Mucosa of rectum (tissue), 2 donors: ENCODE measurements around the gene CPT1B.

ENCODE experiments used
- H3K27ac ChIP-seq, 2 donors: one replicate each; pipeline ENCODE4 v1.7.0; 2013; ENCODE audit warnings: inconsistent platforms in 2 of 2, low read depth in 2 of 2, low read length in 2 of 2
- H3K27me3 ChIP-seq, 2 donors: one replicate each; pipeline ENCODE4 v1.7.0; 2013; ENCODE audit warnings: low read length in 2 of 2; ENCODE audit not compliant: control insufficient read depth in 2 of 2, insufficient read depth in 2 of 2
- H3K36me3 ChIP-seq, 2 donors: one replicate each; pipeline ENCODE4 v1.7.0; 2013; ENCODE audit warnings: low read length in 2 of 2; ENCODE audit not compliant: control insufficient read depth in 2 of 2, insufficient read depth in 2 of 2
- H3K4me1 ChIP-seq, 2 donors: one replicate each; pipeline ENCODE4 v1.7.0; 2013; ENCODE audit warnings: low read length in 2 of 2, mild to moderate bottlenecking in 1 of 2; ENCODE audit not compliant: control insufficient read depth in 2 of 2, insufficient read depth in 2 of 2
- H3K4me3 ChIP-seq, 2 donors: one replicate each; pipeline ENCODE4 v1.7.0; 2013; ENCODE audit warnings: low read length in 2 of 2
- H3K9ac ChIP-seq, 2 donors: one replicate each; pipeline ENCODE4 v1.7.0; 2013; ENCODE audit warnings: low read length in 2 of 2, low read depth in 1 of 2, mild to moderate bottlenecking in 1 of 2
- H3K9me3 ChIP-seq, 2 donors: one replicate each; pipeline ENCODE4 v1.7.0; 2013; ENCODE audit warnings: low read length in 2 of 2; ENCODE audit not compliant: control insufficient read depth in 2 of 2
- donor health status: healthy.
- donor health status: Normal muscosa, but diverticular disease.

Gene CPT1B

DNA sequence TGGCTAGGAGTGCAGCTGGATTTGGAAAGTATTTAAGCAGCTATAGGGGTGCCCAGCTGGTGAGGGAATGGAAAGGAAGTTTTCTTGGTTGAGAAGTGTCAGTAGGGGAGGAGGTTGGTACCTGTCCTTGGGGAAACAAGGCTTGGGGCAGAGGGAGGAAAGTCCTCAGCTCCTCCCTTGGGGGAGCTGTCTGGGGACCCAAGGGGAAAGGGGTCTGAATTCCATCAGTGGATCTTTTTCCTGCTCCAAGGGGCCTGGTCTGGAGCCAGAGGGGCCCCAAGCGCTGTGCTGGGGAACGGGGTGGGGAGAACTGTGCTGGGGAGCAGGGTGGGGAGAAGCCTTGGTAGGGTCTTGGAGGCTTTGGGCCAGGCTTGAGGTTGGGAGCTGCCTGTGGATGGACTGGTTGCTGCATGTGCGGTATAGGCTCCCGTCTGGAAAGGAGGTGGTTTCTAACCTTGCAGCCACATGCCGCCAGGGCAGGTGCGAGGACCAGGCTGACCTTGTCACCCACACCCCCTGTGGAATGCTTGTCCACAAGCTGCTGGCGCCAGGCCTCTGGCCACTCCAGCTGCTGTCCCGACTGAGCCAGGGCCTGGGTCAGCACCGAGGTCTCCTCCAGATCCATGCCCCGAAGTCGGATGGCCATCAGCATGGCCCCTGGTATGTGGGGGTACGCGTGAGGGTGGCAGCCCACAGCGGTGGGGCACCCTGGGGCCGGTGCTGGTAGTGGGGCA is 49.4 kb downstream of the CPT1B start:
- peak overlapping the region; percentile 14 to 83 for H3K9ac ChIP-seq
- peaks cover 36 to 40% of the 10 kb centered on the region in 2 donors for H3K4me1 ChIP-seq
- peak overlapping the region; percentile 68 to 85 for H3K4me3 ChIP-seq
- no peaks in the 10 kb centered on the region for H3K9me3 ChIP-seq
- H3K27ac ChIP-seq, result peak overlapping the region; percentile 93 to 99
- peaks cover 0 to under 1% of the 10 kb centered on the region in 2 donors for H3K36me3 ChIP-seq
- no peaks in the 10 kb centered on the region for H3K27me3 ChIP-seq

DNA sequence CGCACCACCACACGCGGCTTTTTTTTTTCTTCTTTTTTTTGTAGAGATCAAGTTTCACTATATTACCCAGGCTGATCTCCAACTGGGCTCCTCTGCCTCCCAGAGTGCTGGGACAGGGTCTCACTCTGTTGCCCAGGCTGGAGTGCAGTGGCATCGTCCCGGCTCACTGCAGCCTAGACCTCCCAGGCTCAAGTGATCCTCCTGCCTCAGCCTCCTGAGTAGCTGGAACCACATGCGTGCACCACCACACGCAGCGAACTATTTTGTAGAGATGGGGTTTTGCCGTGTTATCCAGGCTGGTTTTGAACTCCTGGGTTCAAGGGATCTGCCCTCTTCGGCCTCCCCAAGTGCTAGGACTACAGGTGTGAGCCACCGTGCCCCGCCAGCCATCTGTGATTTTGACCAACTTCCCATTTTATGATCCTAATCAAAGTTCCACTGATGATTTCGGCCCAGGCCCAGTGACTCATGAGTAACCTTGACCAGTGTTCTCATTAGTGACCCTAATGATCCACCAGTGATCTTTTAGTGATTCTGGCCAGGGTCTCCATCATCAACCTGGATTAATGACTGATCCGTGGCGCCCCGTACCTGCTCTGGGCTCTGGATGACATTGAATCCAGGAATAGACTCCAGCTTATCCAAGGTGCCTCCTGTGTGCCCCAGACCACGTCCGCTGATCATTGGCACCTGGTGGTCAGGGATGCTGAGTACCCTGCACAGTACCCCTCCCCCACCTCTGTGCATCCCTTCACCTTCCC is 50.1 kb downstream of the CPT1B start:
- no peaks in the 10 kb centered on the region for H3K27me3 ChIP-seq
- peak overlapping the region in 1 of 2 donors; percentile 99 for H3K27ac ChIP-seq
- H3K4me3 ChIP-seq, result no peak overlapping the region
- peaks cover 43 to 48% of the 10 kb centered on the region in 2 donors for H3K4me1 ChIP-seq
- no peaks in the 10 kb centered on the region for H3K9me3 ChIP-seq
- no peak overlapping the region for H3K9ac ChIP-seq
- peaks cover 7% of the 10 kb centered on the region in 2 donors for H3K36me3 ChIP-seq

DNA sequence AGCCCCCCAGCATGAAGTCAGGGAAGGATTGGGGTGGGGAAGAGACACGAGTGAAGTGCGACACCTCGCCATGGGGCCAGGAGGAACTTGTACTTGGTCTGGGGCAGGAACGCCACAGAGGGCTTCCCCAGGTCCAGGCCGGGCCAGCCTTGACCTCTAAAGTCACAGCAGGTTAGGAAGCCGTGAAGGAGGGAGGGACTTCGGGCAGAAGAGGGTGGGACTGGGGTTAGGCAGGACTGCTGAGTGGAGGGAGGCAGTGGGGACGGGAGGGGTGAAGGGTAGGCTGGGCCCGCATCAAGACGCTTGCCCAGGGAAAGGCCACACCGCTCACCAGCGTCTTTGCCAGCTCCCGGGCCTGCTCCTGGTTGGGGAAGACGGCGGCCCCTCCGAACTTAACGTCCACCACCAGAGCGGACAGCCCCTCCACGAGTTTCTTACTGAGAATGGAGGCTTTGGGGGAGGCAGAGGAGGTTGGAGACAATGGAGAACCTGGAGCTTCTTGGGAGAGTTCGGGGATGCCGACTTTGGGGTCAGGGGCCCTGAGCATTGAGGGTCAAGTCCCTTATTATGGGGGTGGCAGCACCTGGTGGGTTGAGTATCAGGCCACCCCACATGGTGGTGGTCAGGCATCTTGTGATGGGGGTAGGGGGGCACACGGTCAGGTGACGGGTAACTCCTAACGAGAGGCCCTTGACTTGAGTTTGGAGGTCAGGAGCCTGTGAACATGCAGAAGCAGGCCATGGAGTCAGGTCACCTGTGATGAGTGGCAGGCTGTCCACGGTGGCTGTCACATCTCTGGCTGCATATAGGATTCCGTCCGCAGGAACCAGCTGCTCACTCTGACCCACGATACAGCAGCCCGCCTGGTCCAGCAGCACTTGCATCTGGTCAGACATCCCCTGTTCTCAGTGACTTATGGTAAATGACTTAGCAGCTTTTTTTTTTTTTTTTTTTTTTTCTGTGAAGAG is 51.1 kb downstream of the CPT1B start:
- peak overlapping the region; percentile 78 to 81 for H3K4me3 ChIP-seq
- H3K36me3 ChIP-seq, result peaks cover 16 to 17% of the 10 kb centered on the region in 2 donors
- H3K27ac ChIP-seq, result peak overlapping the region; percentile 92 to 97
- H3K9me3 ChIP-seq, result no peaks in the 10 kb centered on the region
- peaks cover 43 to 49% of the 10 kb centered on the region in 2 donors for H3K4me1 ChIP-seq
- H3K27me3 ChIP-seq, result no peaks in the 10 kb centered on the region
- peak overlapping the region; percentile 65 to 80 for H3K9ac ChIP-seq

DNA sequence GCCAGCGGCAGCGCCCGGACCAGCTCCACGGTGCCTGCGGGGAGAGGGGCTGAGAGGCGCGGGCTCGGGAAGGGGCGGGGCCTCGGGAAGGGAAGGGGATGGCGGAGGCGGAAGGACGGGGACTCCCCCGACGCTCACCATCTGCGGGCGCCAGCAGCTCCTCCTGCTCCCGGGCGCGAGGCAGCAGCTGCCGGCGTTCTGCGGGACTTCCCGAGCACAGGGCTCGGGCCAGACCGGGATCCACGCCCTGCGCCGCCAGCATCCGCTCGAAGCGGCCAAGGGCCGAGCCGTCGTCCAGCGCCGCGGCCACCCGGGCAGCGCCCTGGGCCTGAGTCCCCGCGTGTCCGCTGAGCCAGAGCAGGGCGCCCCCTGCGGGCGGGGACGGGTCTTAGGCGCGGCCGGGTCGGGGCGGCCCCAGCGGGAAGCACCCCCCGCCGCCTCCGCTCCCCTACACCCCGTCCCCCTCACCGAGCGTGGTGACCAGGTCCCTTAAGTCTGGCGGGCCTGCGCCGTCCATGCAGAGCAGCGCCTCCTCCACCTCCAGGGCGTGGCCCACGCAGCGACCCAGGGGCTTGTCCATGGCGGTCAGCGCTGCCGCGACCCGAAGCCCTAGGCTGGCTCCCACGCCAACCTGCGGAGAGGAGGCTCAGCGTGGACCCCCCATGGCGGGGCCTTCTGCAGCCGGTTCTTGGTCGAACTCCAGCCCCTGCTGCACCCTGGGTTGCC is 52.0 kb downstream of the CPT1B start:
- peaks cover 41 to 44% of the 10 kb centered on the region in 2 donors for H3K4me1 ChIP-seq
- H3K9me3 ChIP-seq, result no peaks in the 10 kb centered on the region
- H3K27me3 ChIP-seq, result no peaks in the 10 kb centered on the region
- peak overlapping the region; percentile 78 to 81 for H3K4me3 ChIP-seq
- peak overlapping the region; percentile 92 to 97 for H3K27ac ChIP-seq
- H3K9ac ChIP-seq, result peak overlapping the region; percentile 65 to 80
- peaks cover 25% of the 10 kb centered on the region in 2 donors for H3K36me3 ChIP-seq

DNA sequence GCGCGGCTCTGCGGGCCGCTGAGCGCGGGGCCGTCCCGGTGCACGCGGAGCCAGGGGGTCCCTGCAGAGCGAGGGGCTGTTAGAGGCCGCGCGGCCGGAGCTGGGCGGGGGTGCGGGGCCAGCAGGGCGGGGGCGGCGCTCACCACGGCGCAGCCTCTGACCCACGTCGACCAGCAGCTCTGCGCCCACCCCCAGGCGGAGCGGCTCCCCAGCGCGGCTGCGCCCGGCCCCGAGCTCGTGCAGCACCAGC is 52.4 kb downstream of the CPT1B start:
- peak overlapping the region; percentile 75 to 80 for H3K9ac ChIP-seq
- H3K4me3 ChIP-seq, result peak overlapping the region; percentile 78 to 81
- no peaks in the 10 kb centered on the region for H3K27me3 ChIP-seq
- H3K9me3 ChIP-seq, result no peaks in the 10 kb centered on the region
- peaks cover 37 to 40% of the 10 kb centered on the region in 2 donors for H3K4me1 ChIP-seq
- H3K36me3 ChIP-seq, result peaks cover 28 to 30% of the 10 kb centered on the region in 2 donors
- H3K27ac ChIP-seq, result peak overlapping the region; percentile 92 to 97

DNA sequence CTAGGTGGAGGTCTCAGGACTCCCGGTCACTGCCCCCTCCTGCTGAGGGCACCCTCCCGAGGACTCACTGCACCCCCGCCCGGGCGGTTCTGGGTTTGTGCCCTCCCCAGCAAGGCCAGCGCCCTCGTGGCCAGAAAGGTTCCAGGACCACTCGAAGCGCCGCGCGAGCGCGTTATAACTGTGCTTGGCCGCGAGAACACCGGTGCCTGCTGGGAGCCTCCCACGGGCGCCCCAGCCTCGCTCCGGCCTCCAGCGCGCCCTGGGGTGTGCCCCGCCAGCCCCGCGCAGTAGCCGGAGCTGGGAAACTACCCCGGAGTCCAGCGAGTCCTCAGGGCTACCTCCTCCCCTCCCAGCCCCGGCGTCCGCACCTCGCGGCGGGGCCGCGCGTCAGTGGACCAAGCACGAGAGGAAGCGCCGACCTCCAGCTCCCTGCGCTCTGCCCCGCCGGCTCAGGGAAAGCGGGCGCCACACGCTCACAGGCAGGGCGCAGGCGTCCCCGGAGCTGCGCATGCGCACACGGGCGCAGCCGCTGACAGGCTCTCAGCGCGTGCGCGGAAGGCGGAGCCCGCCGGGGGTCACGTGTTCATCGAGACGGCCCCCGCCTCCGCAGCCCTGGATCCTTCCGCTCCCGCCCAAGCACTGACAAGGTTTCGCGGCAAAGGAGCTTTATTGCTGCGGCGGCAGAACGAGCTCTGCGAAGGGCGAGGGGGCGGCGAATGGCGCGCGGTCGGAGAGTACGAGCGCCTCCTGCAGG is 52.9 kb downstream of the CPT1B start, which contains the start of gene SCO2:
TSS of gene SCO2 (minus strand) at position 495 of the 754 bp plus-strand sequence. CDS start 1,187 bp downstream, outside the sequence.
- peak within 1 kb of the TSS; percentile 75 to 80 for H3K9ac ChIP-seq
- peaks cover 28 to 31% of the 10 kb centered on the region in 2 donors for H3K36me3 ChIP-seq
- peak within 1 kb of the TSS; percentile 92 to 97 for H3K27ac ChIP-seq
- H3K4me1 ChIP-seq, result peaks cover 35 to 36% of the 10 kb centered on the region in 2 donors
- peak within 1 kb of the TSS; percentile 78 to 81 for H3K4me3 ChIP-seq
- no peaks in the 10 kb centered on the region for H3K9me3 ChIP-seq
- no peaks in the 10 kb centered on the region for H3K27me3 ChIP-seq

DNA sequence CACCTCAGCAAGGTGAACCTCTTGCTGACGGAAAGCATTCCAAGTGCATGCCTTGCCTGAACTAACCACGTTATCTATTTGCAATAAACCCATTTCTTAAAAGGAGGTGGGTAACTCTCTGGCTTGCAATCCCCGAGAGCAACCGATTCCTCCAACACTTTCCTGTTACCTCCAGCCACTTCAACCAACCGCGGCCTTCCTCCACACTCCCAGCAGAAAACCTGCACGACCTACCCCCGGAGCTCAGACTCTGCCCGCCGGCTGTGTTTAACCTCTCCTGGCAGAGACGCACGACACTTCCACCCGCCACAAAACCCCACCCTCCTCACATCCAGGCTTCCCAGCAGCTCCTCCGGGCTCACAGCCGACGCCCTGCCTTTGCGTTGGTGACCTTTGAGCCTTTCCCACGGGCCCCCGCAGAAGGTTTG is 53.5 kb downstream of the CPT1B start:
- Histone ChIP-seq H3K9ac (peak overlapping the region; percentile 75 to 80), H3K27me3 (no peaks in the 10 kb centered on the region), H3K4me1 (peaks cover 32 to 34% of the 10 kb centered on the region in 2 donors), H3K36me3 (peaks cover 28 to 31% of the 10 kb centered on the region in 2 donors), H3K9me3 (no peaks in the 10 kb centered on the region), H3K27ac (peak overlapping the region; percentile 92 to 97), H3K4me3 (peak overlapping the region; percentile 78 to 81)

DNA sequence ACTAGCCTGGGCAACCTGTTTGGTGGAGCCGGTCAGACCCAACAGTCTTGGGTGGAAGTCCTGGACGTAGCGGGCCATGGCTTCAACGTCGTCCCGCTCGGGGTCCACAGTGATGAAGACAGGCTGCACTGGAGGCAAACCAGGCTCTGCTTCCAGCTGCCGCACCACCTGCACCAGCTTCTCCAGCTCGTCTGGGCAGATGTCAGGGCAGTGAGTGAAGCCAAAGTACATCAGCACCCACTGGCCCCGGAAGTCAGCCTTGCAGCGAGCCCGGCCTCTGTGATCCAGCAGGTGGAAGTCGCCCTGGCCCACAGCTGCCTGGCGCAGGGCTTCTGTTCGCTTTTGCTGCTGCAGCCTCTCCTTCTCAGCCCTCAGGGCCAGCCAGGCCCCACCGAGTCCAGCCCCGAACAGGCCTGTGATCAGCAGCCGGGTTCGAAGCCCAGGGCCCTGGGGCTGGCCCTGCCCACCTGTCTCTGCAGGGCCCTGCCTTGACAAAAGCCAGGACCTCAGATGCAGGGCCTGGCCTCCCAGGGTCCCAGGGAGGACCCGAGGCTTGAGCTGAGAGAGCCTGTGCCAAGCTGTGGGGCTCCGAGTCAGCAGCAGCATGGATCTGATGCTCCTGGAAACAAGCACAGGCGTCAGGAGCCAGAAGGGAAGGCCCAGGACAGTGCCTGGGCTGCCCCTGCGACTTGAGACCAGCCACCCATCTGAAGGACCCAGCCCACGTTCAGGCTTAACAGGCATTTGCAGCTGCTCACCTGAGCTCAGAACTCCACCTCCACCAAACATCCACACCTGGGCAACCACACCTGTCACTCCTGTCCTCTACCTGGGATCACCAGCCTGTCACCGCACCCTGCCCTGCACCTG is 54.2 kb downstream of the CPT1B start:
- Histone ChIP-seq H3K9ac (peak overlapping the region; percentile 38 to 80), H3K4me3 (peak overlapping the region; percentile 78 to 81), H3K9me3 (no peaks in the 10 kb centered on the region), H3K27me3 (no peaks in the 10 kb centered on the region), H3K36me3 (peaks cover 32 to 37% of the 10 kb centered on the region in 2 donors), H3K27ac (peak overlapping the region; percentile 92 to 97), H3K4me1 (peaks cover 28 to 31% of the 10 kb centered on the region in 2 donors)
